IPS-18c (cell line): Measurements from ENCODE around the gene DNAL1.
"Not testable (repeated sequence)": the region's sequence is repeated elsewhere in the genome, so short reads cannot be mapped to it uniquely, and the experiment has no call there.

Source experiments
- H3K4me3 ChIP-seq: 2 replicates; pipeline ENCODE4 v1.7.0; 2013; ENCODE audit warnings: low read depth, mild to moderate bottlenecking, low read length, moderate library complexity; ENCODE audit not compliant: insufficient read depth
- H3K9me3 ChIP-seq: one replicate; pipeline ENCODE4 v1.6.1; 2013; ENCODE audit warnings: mild to moderate bottlenecking, low read length, moderate library complexity; ENCODE audit not compliant: control insufficient read depth, insufficient read depth

DNAL1 gene

GRCh38 chr14:73633116-73634010, 11.4 kb upstream of the DNAL1 start:
- no peaks in the 10 kb centered on the region for H3K9me3 ChIP-seq
- H3K4me3 ChIP-seq = peak overlapping the region; percentile 58

- Histone ChIP-seq H3K4me3 (peak overlapping the region; percentile 58), H3K9me3 (no peaks in the 10 kb centered on the region)
These were observed 10.6 kb upstream of the DNAL1 start for GRCh38 chr14:73634011-73634833.

GRCh38 chr14:73636355-73636754, 8.4 kb upstream of the DNAL1 start:
- H3K4me3 ChIP-seq, H3K9me3 ChIP-seq: not testable (repeated sequence)

- H3K9me3 ChIP-seq = no peaks in the 10 kb centered on the region
- H3K4me3 ChIP-seq = no peak overlapping the region
These were observed 7.0 kb upstream of the DNAL1 start for GRCh38 chr14:73637830-73638229.

GRCh38 chr14:73640796-73641365, 3.9 kb upstream of the DNAL1 start:
- H3K4me3 ChIP-seq = no peak overlapping the region
- no peaks in the 10 kb centered on the region for H3K9me3 ChIP-seq

GRCh38 chr14:73645248-73645610, 443 bp downstream of the DNAL1 start:
- Histone ChIP-seq H3K9me3 (no peaks in the 10 kb centered on the region), H3K4me3 (peak overlapping the region; percentile 76)

GRCh38 chr14:73651005-73651404, 6.2 kb downstream of the DNAL1 start:
- H3K9me3 ChIP-seq = no peaks in the 10 kb centered on the region
- H3K4me3 ChIP-seq = no peak overlapping the region

- H3K9me3 ChIP-seq = no peaks in the 10 kb centered on the region
- no peak overlapping the region for H3K4me3 ChIP-seq
These were observed 11.1 kb downstream of the DNAL1 start for GRCh38 chr14:73655851-73656250.

GRCh38 chr14:73659202-73659601, 14.4 kb downstream of the DNAL1 start:
- not testable (repeated sequence) for H3K9me3 ChIP-seq, H3K4me3 ChIP-seq

GRCh38 chr14:73660511-73660910, 15.7 kb downstream of the DNAL1 start:
- H3K9me3 ChIP-seq = no peaks in the 10 kb centered on the region
- H3K4me3 ChIP-seq = no peak overlapping the region

- Histone ChIP-seq H3K4me3 (no peak overlapping the region), H3K9me3 (no peaks in the 10 kb centered on the region)
These were observed 17.1 kb downstream of the DNAL1 start for GRCh38 chr14:73661872-73662271.

- Histone ChIP-seq H3K9me3 (no peaks in the 10 kb centered on the region), H3K4me3 (no peak overlapping the region)
These were observed 17.7 kb downstream of the DNAL1 start for GRCh38 chr14:73662487-73662943.

- no peak overlapping the region for H3K4me3 ChIP-seq
These were observed 18.9 kb downstream of the DNAL1 start for GRCh38 chr14:73663548-73664212.

GRCh38 chr14:73665130-73665529, 20.3 kb downstream of the DNAL1 start:
- H3K9me3 ChIP-seq = no peaks in the 10 kb centered on the region
- no peak overlapping the region for H3K4me3 ChIP-seq

More at GRCh38 chr14:73663548-73664212, 18.9 kb downstream of the DNAL1 start:
- H3K9me3 ChIP-seq = no peaks in the 10 kb centered on the region

GRCh38 chr14:73666583-73666982, 21.8 kb downstream of the DNAL1 start:
- H3K4me3 ChIP-seq = no peak overlapping the region
- H3K9me3 ChIP-seq = no peaks in the 10 kb centered on the region

- Histone ChIP-seq H3K9me3 (no peaks in the 10 kb centered on the region), H3K4me3 (no peak overlapping the region)
These were observed 23.1 kb downstream of the DNAL1 start for GRCh38 chr14:73667854-73668253.

- H3K4me3 ChIP-seq = no peak overlapping the region
These were observed 30.2 kb downstream of the DNAL1 start for GRCh38 chr14:73674986-73675385.

More at GRCh38 chr14:73674986-73675385, 30.2 kb downstream of the DNAL1 start:
- H3K9me3 ChIP-seq = no peaks in the 10 kb centered on the region
